Calu3 (cell line): ENCODE measurements around the gene LZTS2. TPM values are rescaled to one million over a fixed set of nuclear protein-coding genes. Genes with fewer than 3 reads are reported as not detected.

Source experiments
- BruUV-seq: library from RNA; stranded (reverse); fragments of 400-500 nt; replicated peaks from 2 replicates; lab custom pipeline; 2021; lab: Mats Ljungman, UMichigan
- CTCF ChIA-PET: fragments of 300-600 bp; sonication (Branson Sonifier 250); formaldehyde crosslinking; loops from one replicate; lab custom pipeline; 2022; ENCODE audit warnings: antibody characterized with exemption; lab: Charles Lee
- DNase-seq: peaks from one replicate; pipeline ENCODE4 v3.0.0; 2022
- H3K27ac Mint-ChIP-seq: one replicate; pipeline ENCODE4 v1.8.0; 2022; ENCODE audit warnings: mixed read lengths; ENCODE audit not compliant: unreplicated experiment
- H3K27me3 Mint-ChIP-seq: one replicate; pipeline ENCODE4 v1.8.0; 2022; ENCODE audit warnings: mixed read lengths; ENCODE audit not compliant: unreplicated experiment
- H3K36me3 Mint-ChIP-seq: one replicate; pipeline ENCODE4 v1.8.0; 2022; ENCODE audit warnings: mild to moderate bottlenecking, moderate library complexity, mixed read lengths; ENCODE audit not compliant: insufficient read depth, unreplicated experiment
- H3K4me1 Mint-ChIP-seq: one replicate; pipeline ENCODE4 v1.8.0; 2022; ENCODE audit warnings: mild to moderate bottlenecking, low read depth, mixed read lengths; ENCODE audit not compliant: unreplicated experiment
- H3K4me3 Mint-ChIP-seq: one replicate; pipeline ENCODE4 v1.8.0; 2022; ENCODE audit warnings: mild to moderate bottlenecking, low read depth, moderate library complexity, mixed read lengths; ENCODE audit not compliant: unreplicated experiment
- H3K9me3 Mint-ChIP-seq: one replicate; pipeline ENCODE4 v1.8.0; 2022; ENCODE audit warnings: low read depth, mixed read lengths; ENCODE audit not compliant: unreplicated experiment
- intact Hi-C: fragments of 100-400 bp; cut with micrococcal nuclease; formaldehyde crosslinking; loops from one replicate; pipeline ENCODE4 v1.10.0; 2022; ENCODE audit not compliant: unreplicated experiment
- total RNA-seq: library from RNA; stranded (reverse); gene quantifications from 2 replicates; pipeline ENCODE4 v1.2.3, GENCODE V29; 2022
- TF ChIP-seq, protein P1 (sequence below): fragments of 200-600 bp; IDR thresholded peaks from one replicate; pipeline ENCODE4 v1.8.0; 2022; ENCODE audit warnings: antibody characterized with exemption; ENCODE audit not compliant: unreplicated experiment

The LZTS2 gene
- total RNA-seq, 1 experiment from 2014 or later: 23.7 TPM

DNA sequence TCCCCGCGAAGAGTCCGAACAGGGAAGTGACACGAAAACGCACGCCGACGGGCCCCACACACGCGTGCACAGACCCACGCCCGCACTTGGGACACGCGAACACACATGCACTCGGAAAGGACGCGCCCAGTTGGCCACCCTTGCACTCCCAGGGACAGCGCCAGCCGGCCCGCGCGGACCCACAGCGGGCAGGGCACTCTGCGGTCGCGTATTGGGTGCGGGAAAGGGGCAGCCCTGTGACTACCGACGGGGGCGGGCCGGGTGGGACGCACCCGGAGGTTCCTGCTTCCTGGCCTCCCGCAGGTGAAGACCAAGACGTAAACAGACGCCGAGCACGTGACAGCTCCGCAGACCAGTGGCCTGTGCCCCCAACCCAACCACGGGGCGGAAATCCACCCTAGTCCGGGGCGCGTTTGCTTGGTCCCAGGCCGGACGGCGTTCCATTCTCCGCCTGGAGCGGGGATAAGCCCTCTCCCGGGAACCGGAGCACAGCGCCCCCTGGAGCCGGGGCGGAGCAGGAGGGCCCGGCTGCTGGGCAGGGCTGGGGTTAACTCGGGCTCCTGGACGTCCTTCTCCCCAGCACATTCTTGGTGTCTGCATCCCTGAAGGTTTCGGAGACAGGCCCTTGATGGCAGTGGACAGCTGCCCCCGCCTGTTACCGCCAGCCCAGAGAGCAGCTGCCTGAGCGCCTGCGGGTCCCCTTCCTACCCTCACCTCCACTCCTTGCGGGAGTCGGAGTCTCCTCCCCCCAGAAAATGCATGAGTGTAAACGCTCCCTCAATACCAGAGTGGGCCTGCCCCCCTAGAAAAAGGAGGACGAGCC is 2.0 kb upstream of the LZTS2 start:
- intact Hi-C loops: loop anchor here (2.0 kb wide), 1 partner anchor 15 kb away; no protein-coding TSS in a partner anchor
- Mint-ChIP-seq H3K4me3 (peak overlapping the region; percentile 70), H3K27ac (peak overlapping the region; percentile 69), H3K4me1 (peaks cover 14% of the 10 kb centered on the region), H3K27me3 (no peaks in the 10 kb centered on the region), H3K9me3 (no peaks in the 10 kb centered on the region), H3K36me3 (peaks cover 61% of the 10 kb centered on the region)
- no TSS peak for BruUV-seq
- peak; percentile 89 for DNase-seq
- TF ChIP-seq, protein P1, sequence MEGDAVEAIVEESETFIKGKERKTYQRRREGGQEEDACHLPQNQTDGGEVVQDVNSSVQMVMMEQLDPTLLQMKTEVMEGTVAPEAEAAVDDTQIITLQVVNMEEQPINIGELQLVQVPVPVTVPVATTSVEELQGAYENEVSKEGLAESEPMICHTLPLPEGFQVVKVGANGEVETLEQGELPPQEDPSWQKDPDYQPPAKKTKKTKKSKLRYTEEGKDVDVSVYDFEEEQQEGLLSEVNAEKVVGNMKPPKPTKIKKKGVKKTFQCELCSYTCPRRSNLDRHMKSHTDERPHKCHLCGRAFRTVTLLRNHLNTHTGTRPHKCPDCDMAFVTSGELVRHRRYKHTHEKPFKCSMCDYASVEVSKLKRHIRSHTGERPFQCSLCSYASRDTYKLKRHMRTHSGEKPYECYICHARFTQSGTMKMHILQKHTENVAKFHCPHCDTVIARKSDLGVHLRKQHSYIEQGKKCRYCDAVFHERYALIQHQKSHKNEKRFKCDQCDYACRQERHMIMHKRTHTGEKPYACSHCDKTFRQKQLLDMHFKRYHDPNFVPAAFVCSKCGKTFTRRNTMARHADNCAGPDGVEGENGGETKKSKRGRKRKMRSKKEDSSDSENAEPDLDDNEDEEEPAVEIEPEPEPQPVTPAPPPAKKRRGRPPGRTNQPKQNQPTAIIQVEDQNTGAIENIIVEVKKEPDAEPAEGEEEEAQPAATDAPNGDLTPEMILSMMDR: peak; percentile 80
- CTCF ChIA-PET: interaction anchor here (0.6 to 1.5 kb wide), 8 partner anchors 14 to 461 kb away, joined by 3 to 17 read pairs (median 4); partner anchors contain the start of gene SEMA4G

DNA sequence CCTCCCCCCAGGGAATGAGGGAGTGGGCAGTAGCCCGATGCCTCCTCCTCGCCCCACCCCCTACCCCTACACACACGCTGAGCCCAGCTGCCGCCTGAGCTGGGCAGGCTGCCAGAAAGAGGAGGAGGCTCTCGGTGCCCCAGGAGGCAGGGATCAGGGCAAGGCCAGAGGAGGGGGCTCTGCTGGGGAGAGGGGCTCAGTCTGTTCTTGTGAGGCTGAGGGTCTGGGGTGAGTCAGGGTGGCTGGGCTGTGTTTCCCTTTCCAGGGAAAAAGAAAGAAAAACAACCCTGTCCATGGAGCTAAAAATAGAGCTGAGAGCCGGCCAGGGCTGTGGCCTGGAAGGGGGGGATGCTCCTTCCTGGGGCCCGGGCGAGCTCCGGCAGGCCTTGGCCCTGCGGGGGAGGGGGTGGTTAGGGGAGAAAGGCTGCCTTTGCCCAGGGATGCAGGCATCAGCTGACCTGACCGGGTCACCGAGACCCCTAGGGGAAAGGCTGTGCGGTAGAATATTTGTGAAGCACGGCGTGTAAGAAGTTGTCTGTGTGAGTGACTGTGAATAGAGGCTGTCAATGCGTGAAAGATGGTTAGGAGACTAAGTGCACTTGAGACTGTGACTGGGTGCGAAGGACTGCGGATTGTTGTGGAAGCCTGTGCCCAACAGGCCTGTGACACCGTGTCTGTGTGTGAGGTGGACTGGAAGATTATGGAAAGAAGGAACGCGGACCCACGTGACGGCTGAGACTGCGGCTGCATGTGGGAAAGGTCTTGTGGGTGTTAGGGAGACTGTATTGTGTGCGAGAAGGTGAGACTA is 1.2 kb upstream of the LZTS2 start:
- intact Hi-C loops: no loop called here
- Mint-ChIP-seq H3K9me3 (no peaks in the 10 kb centered on the region), H3K27ac (peak overlapping the region; percentile 69), H3K4me1 (peaks cover 14% of the 10 kb centered on the region), H3K4me3 (peak overlapping the region; percentile 70), H3K27me3 (no peaks in the 10 kb centered on the region), H3K36me3 (peaks cover 61% of the 10 kb centered on the region)
- DNase-seq: peak; percentile 67
- CTCF ChIA-PET: interaction anchor here (0.6 to 1.5 kb wide), 3 partner anchors 13 to 462 kb away, joined by 5 to 17 read pairs (median 8); no protein-coding TSS in a partner anchor
- BruUV-seq: no TSS peak
- TF ChIP-seq, protein P1: no peak

- H3K27ac Mint-ChIP-seq: peak overlapping the region; percentile 69
- peak overlapping the region; percentile 70 for H3K4me3 Mint-ChIP-seq
- peaks cover 61% of the 10 kb centered on the region for H3K36me3 Mint-ChIP-seq
- peak; percentile 74 for DNase-seq
- peaks cover 14% of the 10 kb centered on the region for H3K4me1 Mint-ChIP-seq
- BruUV-seq: no TSS peak
- H3K9me3 Mint-ChIP-seq: no peaks in the 10 kb centered on the region
- no peaks in the 10 kb centered on the region for H3K27me3 Mint-ChIP-seq
- CTCF ChIA-PET: interaction anchor here (0.7 to 1.5 kb wide), 3 partner anchors 12 to 15 kb away, joined by 3 to 17 read pairs (median 5); no protein-coding TSS in a partner anchor
- TF ChIP-seq, protein P1: peak; percentile 84
- intact Hi-C loops: no loop called here
These were observed 442 bp upstream of the LZTS2 start for GRCh38 chr10:100998991-100999741.
